NOMO-1 treated with dmso at 0.1 percent for 144 hours (cell line): ENCODE results near the gene CENPM.

Experiments used
- DNase-seq: peaks from one replicate; lab custom pipeline; 2025; ENCODE audit not compliant: unreplicated experiment; lab: John Stamatoyannopoulos, UW

Gene CENPM

DNA sequence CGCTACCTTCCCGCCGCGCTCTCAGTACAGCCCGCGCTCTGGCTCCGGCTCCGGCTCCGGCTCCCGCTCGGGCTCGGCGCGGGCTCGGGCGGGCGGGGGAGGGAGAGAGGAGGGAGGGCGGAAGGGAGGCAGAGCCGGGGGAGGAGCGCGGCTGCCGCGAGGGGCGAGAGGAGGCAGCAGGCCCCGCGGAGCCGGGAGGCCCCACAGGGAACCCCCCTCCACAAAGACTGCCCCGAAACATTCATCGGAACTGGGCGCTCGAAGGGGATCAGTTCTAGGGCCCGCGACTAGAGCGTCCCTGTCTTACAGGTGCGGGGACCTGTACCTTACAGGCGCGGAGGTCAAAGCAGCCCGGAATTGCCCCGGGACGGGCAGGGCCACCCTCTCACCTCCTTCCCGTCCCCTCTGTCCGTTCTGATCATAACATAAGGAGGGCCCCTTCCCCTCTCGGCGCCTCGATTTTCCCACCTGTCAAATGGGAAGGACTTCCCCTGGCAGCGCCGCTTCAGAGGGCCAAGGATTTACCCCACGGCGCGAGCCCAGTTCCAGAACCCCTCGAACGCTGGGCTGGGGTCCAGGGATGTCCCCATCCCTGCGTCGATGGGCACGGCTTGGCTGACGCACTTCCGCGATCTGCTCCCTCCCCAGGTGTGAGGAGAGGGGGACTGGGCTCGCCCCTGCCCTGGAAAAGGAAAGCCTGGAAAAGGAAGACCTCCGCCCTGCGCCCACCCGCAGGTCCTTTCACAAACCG, 31.7 kb downstream of the CENPM start, which contains the start of gene SHISA8:
Gene SHISA8, minus strand, starts transcription at position 40 of the 751 bp plus-strand sequence. CDS start 407 bp downstream, outside the sequence.
- no peak for DNase-seq

- DNase-seq: no peak
Observed at GRCh38 chr22:41914611-41915034, 32.3 kb downstream of the CENPM start.

GRCh38 chr22:41913842-41914534, 33.0 kb downstream of the CENPM start:
- DNase-seq: no peak

- no peak for DNase-seq
Observed at GRCh38 chr22:41913040-41913719, 33.8 kb downstream of the CENPM start.

GRCh38 chr22:41912338-41913039, 34.5 kb downstream of the CENPM start:
- DNase-seq: no peak

DNA sequence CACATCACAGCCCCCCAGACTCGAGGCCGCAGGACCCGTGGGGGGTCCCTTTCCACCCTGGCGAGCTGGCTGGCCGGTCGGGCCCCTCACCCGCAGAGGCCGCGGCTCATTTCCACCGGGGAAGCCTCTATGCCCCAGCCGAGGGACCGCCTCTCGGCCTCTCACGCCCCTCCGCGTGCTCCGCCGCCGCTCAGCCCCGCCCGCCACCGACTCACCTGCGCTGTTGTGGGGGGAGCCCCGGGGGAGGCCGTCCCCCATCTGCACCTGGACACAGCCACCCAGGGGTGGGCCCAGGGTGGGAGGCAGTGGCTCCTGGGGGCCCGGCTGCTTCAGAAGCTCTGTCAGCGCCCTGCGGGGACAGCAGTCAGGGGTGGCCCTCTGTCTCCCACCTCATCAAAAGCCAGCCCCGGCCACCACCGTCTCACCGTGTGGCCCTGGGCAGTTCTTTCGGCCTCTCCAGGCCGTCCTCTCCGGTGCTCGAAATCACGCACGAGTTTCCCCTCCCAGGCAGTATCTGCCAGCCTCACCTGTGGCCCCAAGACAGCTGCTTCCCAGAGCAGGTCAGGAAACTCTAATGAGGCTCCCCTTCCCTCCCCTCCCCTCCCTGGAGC, 35.8 kb downstream of the CENPM start:
- no peak for DNase-seq

- no peak for DNase-seq
Observed at GRCh38 chr22:41910050-41911000, 36.6 kb downstream of the CENPM start.

DNA sequence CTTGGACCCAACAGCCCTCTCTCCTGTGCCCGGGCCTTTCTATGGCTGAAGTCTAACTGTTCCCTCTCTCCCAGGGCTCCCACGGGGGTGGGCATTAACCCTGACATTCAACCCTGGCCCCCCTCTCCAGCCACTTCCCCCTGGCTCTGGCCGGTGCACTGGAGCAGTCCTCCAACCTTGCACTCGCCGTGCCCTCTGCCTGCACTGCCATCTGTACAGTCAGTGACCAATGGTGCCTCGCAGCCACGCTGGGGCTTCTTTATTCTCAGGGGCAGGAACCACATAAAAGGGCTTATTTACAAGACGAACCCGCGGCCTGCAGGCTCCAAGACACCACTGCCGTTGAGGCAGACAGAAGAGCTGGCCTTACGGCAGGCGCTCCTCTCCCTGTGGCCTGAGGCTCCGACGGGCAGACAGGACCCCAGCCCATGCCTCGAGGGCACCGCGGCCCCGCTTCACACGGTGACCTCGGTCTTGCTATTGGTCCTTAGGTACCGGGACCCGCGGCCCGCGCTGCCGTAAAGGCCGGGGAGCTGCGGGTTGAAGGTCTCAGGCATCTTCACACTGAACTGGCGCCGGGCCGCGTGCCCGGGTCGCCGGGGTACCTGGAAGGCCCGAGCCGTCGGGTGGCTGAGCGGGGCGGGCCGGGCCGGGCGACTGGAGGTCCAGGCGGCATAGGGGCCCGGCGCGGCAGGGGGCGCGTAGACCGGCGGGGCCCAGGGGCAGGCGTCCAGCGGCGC, 37.5 kb downstream of the CENPM start:
- no peak for DNase-seq

DNA sequence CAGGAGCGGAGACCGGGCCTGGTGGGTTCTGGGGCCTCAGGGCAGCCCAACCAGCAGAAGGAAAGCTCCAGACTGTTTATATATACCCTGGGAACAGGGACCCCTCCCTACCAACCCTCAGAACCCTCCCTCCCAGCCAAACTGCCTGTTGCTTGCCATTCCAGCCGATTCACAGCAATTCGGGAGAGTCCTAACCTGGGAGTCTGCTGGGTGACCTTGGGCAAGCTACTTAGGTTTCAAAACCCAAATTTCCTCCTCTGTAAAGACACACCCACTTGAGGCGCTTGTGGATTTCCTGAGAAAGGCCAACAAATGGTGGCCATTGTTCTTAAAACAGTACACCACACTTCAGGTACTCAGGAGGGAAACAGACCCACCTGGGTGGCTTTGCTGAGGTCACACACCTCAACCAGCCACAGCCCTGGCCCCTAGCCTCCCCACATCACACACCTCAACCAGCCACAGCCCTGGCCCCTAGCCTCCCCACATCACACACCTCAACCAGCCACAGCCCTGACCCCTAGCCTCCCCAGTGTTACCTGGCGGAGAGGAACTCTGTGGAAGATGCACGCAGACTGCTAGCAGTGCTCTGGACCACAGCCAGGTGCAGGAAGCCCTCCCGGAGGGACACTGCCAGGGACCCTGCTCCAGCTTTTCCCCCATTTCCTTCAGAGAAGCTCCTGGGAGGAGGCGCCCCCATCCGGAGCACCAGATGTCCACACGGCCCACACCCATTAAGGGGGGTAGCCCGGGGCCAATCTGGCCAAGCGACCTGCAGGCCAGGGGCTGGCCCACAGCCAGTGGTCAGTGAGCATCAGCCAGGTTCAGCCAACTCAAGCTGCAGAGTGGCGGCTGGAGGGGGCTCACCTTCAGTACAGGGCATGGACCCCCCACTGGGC, 38.3 kb downstream of the CENPM start:
- no peak for DNase-seq

DNA sequence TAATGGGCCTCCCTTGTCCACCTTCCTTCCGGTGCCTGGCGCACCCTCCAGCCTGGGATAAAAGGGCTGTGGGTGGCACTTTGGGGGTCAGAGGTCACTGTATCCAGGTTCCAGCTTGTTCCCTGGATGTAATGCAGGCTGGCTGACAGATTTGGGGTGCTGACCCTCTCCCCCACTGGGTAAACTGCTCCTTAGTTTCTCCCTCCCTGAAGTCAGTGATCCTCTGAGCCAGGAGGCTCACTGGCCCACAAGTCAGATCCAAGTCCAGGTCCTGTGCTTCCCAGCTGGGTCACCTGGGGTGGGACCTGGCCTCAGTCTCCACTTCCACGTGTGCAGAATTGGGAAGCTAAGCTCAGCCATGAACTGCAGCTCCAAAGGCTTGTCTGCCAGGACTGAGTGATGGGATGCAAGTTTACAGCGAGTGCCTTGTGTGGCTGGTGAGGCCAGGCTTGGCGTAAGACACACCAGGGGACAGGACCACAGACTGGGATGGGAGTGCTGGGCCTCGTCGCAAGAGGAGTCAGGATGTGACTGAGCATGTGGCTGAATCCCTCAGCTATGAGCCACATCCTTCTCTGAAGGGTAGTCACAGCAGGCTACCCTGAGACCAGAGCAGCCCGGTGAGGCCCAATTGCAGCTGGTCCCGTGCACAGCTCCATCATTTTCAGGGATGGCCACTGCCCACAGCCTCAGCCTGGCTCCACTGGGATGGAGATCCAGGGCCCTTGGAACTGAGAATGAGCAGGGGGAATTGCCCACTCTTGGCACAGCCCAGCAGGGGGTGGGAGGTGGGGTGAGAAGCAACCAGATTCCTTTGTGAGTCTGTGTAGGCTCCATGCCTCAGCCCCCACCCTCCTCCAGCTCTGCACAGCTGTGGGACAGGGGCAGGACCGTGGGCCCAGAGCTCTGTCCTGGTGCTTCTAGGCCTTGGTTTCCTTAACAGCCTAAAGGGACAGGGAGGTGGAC, 39.2 kb downstream of the CENPM start:
- DNase-seq: no peak

- no peak for DNase-seq
Observed at GRCh38 chr22:41906822-41907221, 40.1 kb downstream of the CENPM start.

- no peak for DNase-seq
Observed at GRCh38 chr22:41905411-41906202, 41.3 kb downstream of the CENPM start.

- DNase-seq: no peak
Observed at GRCh38 chr22:41904450-41905410, 42.2 kb downstream of the CENPM start.

GRCh38 chr22:41902932-41903421, 44.0 kb downstream of the CENPM start:
- DNase-seq: no peak

- DNase-seq: no peak
Observed at GRCh38 chr22:41902016-41902415, 44.9 kb downstream of the CENPM start.
